Measurements from ENCODE around the gene RRP15. TPM values are rescaled to one million over a fixed set of nuclear protein-coding genes. Genes with fewer than 3 reads are reported as not detected.
A peak's percentile ranks its signal among the peaks of the same experiment; 100 is the strongest.

Gene RRP15
- total RNA-seq, 4 donors from 2014 or later, result 4.8 to 11.6 (median 6.7) TPM

DNA sequence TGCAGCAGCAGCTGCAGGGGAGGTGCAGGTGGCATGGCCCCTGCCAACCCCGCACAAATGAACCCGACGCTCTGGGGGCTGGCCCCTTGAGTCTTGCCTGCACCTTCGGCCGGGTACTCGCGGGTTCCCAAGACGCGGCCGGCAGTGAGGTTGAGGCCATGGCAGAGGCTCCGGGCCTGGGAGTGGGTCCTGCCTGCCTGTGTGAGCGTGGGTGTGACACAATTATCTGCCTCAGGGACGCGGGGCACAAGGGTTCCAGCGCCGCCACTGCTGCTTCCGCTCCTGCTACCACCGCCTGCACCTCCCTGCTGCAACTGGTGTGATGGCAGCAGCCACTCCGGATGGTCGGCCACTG is 39.1 kb downstream of the RRP15 start:
- no peaks in the 10 kb centered on the region for H3K9me3 ChIP-seq
- no peaks in the 10 kb centered on the region for H3K4me1 ChIP-seq
- DNase-seq (ENCODE audit: low spot score in 2 of 2), result no peak
- TF ChIP-seq, protein P1, sequence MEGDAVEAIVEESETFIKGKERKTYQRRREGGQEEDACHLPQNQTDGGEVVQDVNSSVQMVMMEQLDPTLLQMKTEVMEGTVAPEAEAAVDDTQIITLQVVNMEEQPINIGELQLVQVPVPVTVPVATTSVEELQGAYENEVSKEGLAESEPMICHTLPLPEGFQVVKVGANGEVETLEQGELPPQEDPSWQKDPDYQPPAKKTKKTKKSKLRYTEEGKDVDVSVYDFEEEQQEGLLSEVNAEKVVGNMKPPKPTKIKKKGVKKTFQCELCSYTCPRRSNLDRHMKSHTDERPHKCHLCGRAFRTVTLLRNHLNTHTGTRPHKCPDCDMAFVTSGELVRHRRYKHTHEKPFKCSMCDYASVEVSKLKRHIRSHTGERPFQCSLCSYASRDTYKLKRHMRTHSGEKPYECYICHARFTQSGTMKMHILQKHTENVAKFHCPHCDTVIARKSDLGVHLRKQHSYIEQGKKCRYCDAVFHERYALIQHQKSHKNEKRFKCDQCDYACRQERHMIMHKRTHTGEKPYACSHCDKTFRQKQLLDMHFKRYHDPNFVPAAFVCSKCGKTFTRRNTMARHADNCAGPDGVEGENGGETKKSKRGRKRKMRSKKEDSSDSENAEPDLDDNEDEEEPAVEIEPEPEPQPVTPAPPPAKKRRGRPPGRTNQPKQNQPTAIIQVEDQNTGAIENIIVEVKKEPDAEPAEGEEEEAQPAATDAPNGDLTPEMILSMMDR (IDR thresholded peaks at IDR 0.05), result no peak
- TF ChIP-seq POLR2AphosphoS5 (IDR thresholded peaks at IDR 0.05), result no peak
- no peak for TF ChIP-seq EP300 (IDR thresholded peaks at IDR 0.05)
- TF ChIP-seq POLR2A (IDR thresholded peaks at IDR 0.05), result no peak
- H3K36me3 ChIP-seq, result peaks cover 19% of the 10 kb centered on the region
- H3K27me3 ChIP-seq, result no peaks in the 10 kb centered on the region
- no peak overlapping the region for H3K27ac ChIP-seq
- H3K4me3 ChIP-seq, result no peak overlapping the region
- WGBS, result 93% methylated on average over 10 of the region's 20 CpGs

DNA sequence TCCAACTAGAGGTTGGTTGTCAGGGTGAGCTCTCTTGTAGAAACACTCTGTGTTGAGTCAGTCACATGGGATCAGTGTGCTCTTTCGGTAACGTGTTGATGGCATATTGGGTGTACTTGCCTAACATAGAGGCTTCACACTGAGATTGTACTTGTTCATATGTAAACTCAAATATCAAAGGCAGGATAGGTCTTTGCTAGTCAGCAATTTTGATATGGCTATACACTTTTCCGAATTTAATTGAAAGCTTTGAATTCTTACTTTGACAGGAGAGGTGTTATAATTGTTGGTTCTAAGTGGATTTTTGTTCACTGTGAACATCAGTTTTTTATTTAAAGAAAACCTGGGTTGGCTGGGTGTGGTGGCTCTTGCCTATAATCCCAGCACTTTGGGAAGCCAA is 43.7 kb downstream of the RRP15 start:
- DNase-seq (ENCODE audit: low spot score in 2 of 2), result no peak
- peaks cover 3% of the 10 kb centered on the region for H3K4me1 ChIP-seq
- TF ChIP-seq POLR2AphosphoS5 (IDR thresholded peaks at IDR 0.05) (no peak), EP300 (IDR thresholded peaks at IDR 0.05) (no peak), POLR2A (IDR thresholded peaks at IDR 0.05) (no peak)
- TF ChIP-seq, protein P1 (IDR thresholded peaks at IDR 0.05), result no peak
- H3K4me3 ChIP-seq, result no peak overlapping the region
- no peaks in the 10 kb centered on the region for H3K27me3 ChIP-seq
- H3K9me3 ChIP-seq, result no peaks in the 10 kb centered on the region
- no peak overlapping the region for H3K27ac ChIP-seq
- peaks cover 6% of the 10 kb centered on the region for H3K36me3 ChIP-seq
- WGBS, result 89% methylated on average over 3 of the region's 3 CpGs

DNA sequence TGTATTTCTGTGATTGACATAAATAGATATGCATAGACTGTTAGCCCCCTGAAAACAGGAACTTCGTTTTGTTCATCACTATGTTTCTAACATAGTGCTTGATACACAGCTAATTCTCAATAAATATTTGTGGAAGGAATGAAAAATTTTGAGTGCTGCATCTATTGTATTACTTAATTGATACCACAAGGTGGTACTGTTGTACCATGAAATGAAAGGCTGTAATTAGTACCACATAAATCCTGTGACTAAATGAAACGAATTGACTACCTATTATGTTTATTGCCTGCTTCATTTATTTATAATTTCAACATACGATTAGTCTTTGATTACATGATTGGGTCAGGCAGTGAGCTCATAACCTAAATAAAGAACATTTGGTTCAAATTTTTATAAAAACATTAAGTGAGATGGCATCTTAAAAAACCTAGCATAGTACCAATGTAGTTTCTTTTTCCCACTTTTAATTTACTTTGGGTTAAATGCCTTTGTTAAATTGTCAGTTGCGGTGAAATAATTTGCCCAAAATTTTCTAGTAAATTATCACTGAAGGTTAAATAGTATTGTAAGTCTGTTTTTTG is 45.0 kb downstream of the RRP15 start:
- TF ChIP-seq POLR2A (IDR thresholded peaks at IDR 0.05) (no peak), EP300 (IDR thresholded peaks at IDR 0.05) (no peak)
- TF ChIP-seq, protein P1 (IDR thresholded peaks at IDR 0.05), result peak; percentile 43 to 50
- WGBS, result 22% methylated on average over 4 of the region's 4 CpGs
- Histone ChIP-seq H3K27ac (no peak overlapping the region), H3K4me3 (no peak overlapping the region), H3K27me3 (no peaks in the 10 kb centered on the region), H3K4me1 (peaks cover 3% of the 10 kb centered on the region), H3K9me3 (no peaks in the 10 kb centered on the region), H3K36me3 (no peaks in the 10 kb centered on the region)
- DNase-seq (ENCODE audit: low spot score in 2 of 2), result no peak

DNA sequence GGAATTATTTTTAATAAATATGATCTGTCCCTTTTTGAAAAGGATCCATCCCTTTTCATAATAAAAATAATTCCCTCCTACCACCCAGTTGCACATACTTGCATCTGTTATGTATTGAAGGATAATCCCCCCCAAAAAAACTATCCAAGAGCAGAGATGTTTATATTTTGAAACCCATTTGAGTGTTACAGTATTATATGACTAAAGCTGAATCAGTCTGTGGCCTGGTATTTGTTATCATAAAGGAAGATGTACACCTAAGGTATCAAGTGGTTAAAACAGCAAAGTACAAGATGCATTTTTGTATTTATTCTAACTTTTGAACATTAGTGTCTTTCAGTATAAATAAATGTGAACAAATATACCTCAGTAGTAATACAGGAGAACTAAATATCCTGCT is 47.3 kb downstream of the RRP15 start:
- Histone ChIP-seq H3K27me3 (no peaks in the 10 kb centered on the region), H3K27ac (no peak overlapping the region), H3K36me3 (no peaks in the 10 kb centered on the region), H3K4me3 (no peak overlapping the region), H3K9me3 (no peaks in the 10 kb centered on the region), H3K4me1 (peaks cover 3% of the 10 kb centered on the region)
- TF ChIP-seq, protein P1 (IDR thresholded peaks at IDR 0.05), result no peak
- no peak for TF ChIP-seq POLR2A (IDR thresholded peaks at IDR 0.05)
- no peak for TF ChIP-seq EP300 (IDR thresholded peaks at IDR 0.05)
- TF ChIP-seq POLR2AphosphoS5 (IDR thresholded peaks at IDR 0.05), result no peak
- DNase-seq (ENCODE audit: low spot score in 2 of 2), result no peak

DNA sequence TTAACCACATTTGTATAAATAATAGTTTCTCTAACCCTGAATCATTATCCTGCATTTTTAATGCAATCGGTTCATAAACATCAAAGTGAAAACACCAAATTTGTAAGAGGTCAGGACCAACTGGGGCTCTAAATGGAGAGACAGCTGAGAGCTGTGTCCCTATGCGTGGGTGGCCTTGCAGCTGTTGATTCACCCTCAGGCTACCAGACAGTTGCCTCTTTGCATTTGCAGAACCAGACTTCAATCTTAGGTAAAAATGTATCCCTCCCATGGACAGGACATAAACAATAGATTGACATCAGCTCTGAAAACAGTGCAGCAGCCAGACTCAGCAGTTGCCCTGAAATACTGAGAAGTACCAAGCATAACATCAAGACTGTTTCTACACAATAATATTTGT is 51.2 kb downstream of the RRP15 start:
- Histone ChIP-seq H3K27ac (no peak overlapping the region), H3K36me3 (no peaks in the 10 kb centered on the region), H3K4me1 (peaks cover 6% of the 10 kb centered on the region), H3K27me3 (no peaks in the 10 kb centered on the region), H3K9me3 (no peaks in the 10 kb centered on the region), H3K4me3 (no peak overlapping the region)
- TF ChIP-seq EP300 (IDR thresholded peaks at IDR 0.05), result no peak
- no peak for TF ChIP-seq POLR2A (IDR thresholded peaks at IDR 0.05)
- TF ChIP-seq POLR2AphosphoS5 (IDR thresholded peaks at IDR 0.05), result no peak
- DNase-seq (ENCODE audit: low spot score in 2 of 2), result no peak
- WGBS, result 89% methylated on average over 2 of the region's 2 CpGs

DNA sequence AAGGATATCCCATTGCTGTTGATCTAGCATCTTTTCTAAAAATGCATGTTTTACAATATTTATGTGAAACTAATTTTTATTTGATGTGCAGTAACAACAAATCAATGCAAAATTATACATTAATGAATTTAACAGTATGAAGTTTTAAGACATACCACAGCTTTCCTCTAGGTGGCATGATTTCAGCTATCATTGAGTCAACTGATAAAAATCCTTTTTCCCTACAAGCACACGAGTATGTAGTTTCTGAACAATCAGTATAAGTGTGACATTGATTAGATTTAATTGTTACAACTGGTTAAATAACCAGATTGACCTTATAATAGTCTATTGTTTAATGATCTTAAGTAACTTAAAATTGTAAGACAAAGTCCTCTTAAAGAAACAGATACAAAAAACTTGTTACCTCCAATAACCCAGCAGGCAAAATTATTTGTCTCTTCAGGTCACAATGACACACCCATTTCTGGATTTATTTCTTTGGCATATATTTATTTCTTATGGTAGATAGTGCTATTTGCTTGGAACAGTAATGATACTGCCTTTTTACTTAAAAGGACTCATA is 54.3 kb downstream of the RRP15 start:
- Histone ChIP-seq H3K4me1 (peaks cover 6% of the 10 kb centered on the region), H3K27ac (no peak overlapping the region), H3K4me3 (no peak overlapping the region), H3K9me3 (no peaks in the 10 kb centered on the region), H3K36me3 (no peaks in the 10 kb centered on the region), H3K27me3 (no peaks in the 10 kb centered on the region)
- TF ChIP-seq, protein P1 (IDR thresholded peaks at IDR 0.05), result peak; percentile 46 to 65
- TF ChIP-seq EP300 (IDR thresholded peaks at IDR 0.05), result no peak
- DNase-seq (ENCODE audit: low spot score in 2 of 2), result no peak
- WGBS, result 0% methylated on average over 1 of the region's 1 CpG
